Loucy (cell line): ENCODE measurements around the gene CRYBG2.

Source experiments
- H2AFZ ChIP-seq: fragments of 200-600 bp; sonication (generic); 2 replicates; pipeline ENCODE4 v1.6.0; 2016; ENCODE audit warnings: antibody characterized with exemption, mild to moderate bottlenecking, low read length, moderate library complexity
- H3F3A ChIP-seq: fragments of 200-600 bp; 2 replicates; pipeline ENCODE4 v1.6.0; 2016; ENCODE audit warnings: antibody characterized with exemption, low read depth, mild to moderate bottlenecking
- H3K27me3 ChIP-seq: fragments of 200-600 bp; sonication (generic); 2 replicates; pipeline ENCODE4 v1.6.1; 2014; ENCODE audit warnings: low read length, mild to moderate bottlenecking; ENCODE audit not compliant: insufficient read depth, poor library complexity, severe bottlenecking
- H3K36me3 ChIP-seq: fragments of 200-600 bp; sonication (generic); 2 replicates; pipeline ENCODE4 v1.6.1; 2016; ENCODE audit warnings: low read length; ENCODE audit not compliant: insufficient read depth
- H3K4me1 ChIP-seq: fragments of 200-600 bp; sonication (generic); 2 replicates; pipeline ENCODE4 v1.5.1; 2014; ENCODE audit warnings: low read length, mild to moderate bottlenecking; ENCODE audit not compliant: insufficient read depth, poor library complexity, severe bottlenecking
- H3K4me2 ChIP-seq: fragments of 200-600 bp; sonication (generic); 2 replicates; pipeline ENCODE4 v1.6.0; 2014; ENCODE audit warnings: antibody characterized with exemption, low read length, low read depth, mild to moderate bottlenecking; ENCODE audit not compliant: poor library complexity, severe bottlenecking
- H3K4me3 ChIP-seq: fragments of 200-600 bp; sonication (generic); 2 replicates; pipeline ENCODE4 v1.5.1; 2014; ENCODE audit warnings: low read length, mild to moderate bottlenecking, mixed read lengths; ENCODE audit not compliant: poor library complexity, severe bottlenecking
- H3K79me2 ChIP-seq: fragments of 200-600 bp; sonication (generic); 2 replicates; pipeline ENCODE4 v1.6.1; 2014; ENCODE audit warnings: low read length; ENCODE audit not compliant: insufficient read depth
- H3K9ac ChIP-seq: fragments of 200-600 bp; sonication (generic); 2 replicates; pipeline ENCODE4 v1.6.0; 2014; ENCODE audit warnings: mild to moderate bottlenecking, low read depth, low read length, moderate library complexity; ENCODE audit not compliant: poor library complexity, severe bottlenecking
- H3K9me2 ChIP-seq: fragments of 200-600 bp; sonication (generic); replicated peaks from 2 replicates; pipeline ENCODE4 v1.6.1; 2016; ENCODE audit warnings: low read depth, low read length, mixed read lengths
- H3K9me3 ChIP-seq: fragments of 200-600 bp; sonication (generic); 2 replicates; pipeline ENCODE4 v1.6.1; 2014; ENCODE audit warnings: mild to moderate bottlenecking, antibody characterized with exemption, low read length, low read depth; ENCODE audit not compliant: insufficient read depth
- H4K20me1 ChIP-seq: fragments of 200-600 bp; sonication (generic); 2 replicates; pipeline ENCODE4 v1.6.0; 2014; ENCODE audit warnings: antibody characterized with exemption, low read length, mild to moderate bottlenecking; ENCODE audit not compliant: insufficient read depth, poor library complexity, severe bottlenecking
- CTCF ChIP-seq: fragments of 200-600 bp; sonication (generic); conservative IDR thresholded peaks from 2 replicates; pipeline ENCODE4 v1.5.1; 2014; ENCODE audit warnings: mild to moderate bottlenecking, antibody characterized with exemption, low read length
- EZH2phosphoT487 ChIP-seq: fragments of 200-600 bp; IDR thresholded peaks from 2 replicates; pipeline ENCODE4 v1.6.1; 2018; ENCODE audit warnings: antibody characterized with exemption, mild to moderate bottlenecking, moderate library complexity, borderline replicate concordance

Gene CRYBG2

GRCh38 chr1:26291939-26292338 lies 62.0 kb downstream of the CRYBG2 start:
- Histone ChIP-seq H3K36me3 (no peaks in the 10 kb centered on the region), H3F3A (peaks cover 29% of the 10 kb centered on the region), H3K9me3 (no peaks in the 10 kb centered on the region), H3K79me2 (no peaks in the 10 kb centered on the region), H3K4me1 (peaks cover 52% of the 10 kb centered on the region), H3K4me3 (no peak overlapping the region), H3K9me2 (no peaks in the 10 kb centered on the region), H3K27me3 (no peaks in the 10 kb centered on the region), H3K9ac (peak overlapping the region; percentile 88), H2AFZ (no peak overlapping the region), H4K20me1 (no peaks in the 10 kb centered on the region), H3K4me2 (no peak overlapping the region)
- TF ChIP-seq EZH2phosphoT487 = no peak
- no peak for TF ChIP-seq CTCF

- TF ChIP-seq EZH2phosphoT487 (no peak), CTCF (no peak)
- Histone ChIP-seq H4K20me1 (no peaks in the 10 kb centered on the region), H3K4me1 (peaks cover 57% of the 10 kb centered on the region), H3K27me3 (no peaks in the 10 kb centered on the region), H3K9me3 (no peaks in the 10 kb centered on the region), H3K36me3 (no peaks in the 10 kb centered on the region), H3K9me2 (no peaks in the 10 kb centered on the region), H3K4me3 (no peak overlapping the region), H2AFZ (no peak overlapping the region), H3K79me2 (no peaks in the 10 kb centered on the region), H3K9ac (peak overlapping the region; percentile 88), H3F3A (peaks cover 31% of the 10 kb centered on the region), H3K4me2 (no peak overlapping the region)
Observed at GRCh38 chr1:26291433-26291832, 62.5 kb downstream of the CRYBG2 start.

GRCh38 chr1:26290882-26291261 lies 63.1 kb downstream of the CRYBG2 start:
- peaks cover 63% of the 10 kb centered on the region for H3K4me1 ChIP-seq
- H3K4me3 ChIP-seq = no peak overlapping the region
- no peaks in the 10 kb centered on the region for H4K20me1 ChIP-seq
- H3K4me2 ChIP-seq = peak overlapping the region; percentile 98
- H3K79me2 ChIP-seq = no peaks in the 10 kb centered on the region
- H3K9me3 ChIP-seq = no peaks in the 10 kb centered on the region
- H3K27me3 ChIP-seq = no peaks in the 10 kb centered on the region
- H3K9ac ChIP-seq = peak overlapping the region; percentile 88
- no peaks in the 10 kb centered on the region for H3K9me2 ChIP-seq
- no peak for TF ChIP-seq EZH2phosphoT487
- TF ChIP-seq CTCF = no peak
- no peaks in the 10 kb centered on the region for H3K36me3 ChIP-seq
- H3F3A ChIP-seq = peaks cover 31% of the 10 kb centered on the region
- H2AFZ ChIP-seq = no peak overlapping the region
